NCI-H69 (cell line): ENCODE measurements around the gene ANP32A.
"Not testable (repeated sequence)": the region's sequence is repeated elsewhere in the genome, so short reads cannot be mapped to it uniquely, and the experiment has no call there.

Experiments used
- DNase-seq: peaks from one replicate; lab custom pipeline; 2025; lab: John Stamatoyannopoulos, UW

ANP32A gene

GRCh38 chr15:68781766-68782588 lies 38.7 kb downstream of the ANP32A start:
- no peak for DNase-seq

GRCh38 chr15:68781217-68781616 lies 39.5 kb downstream of the ANP32A start:
- no peak for DNase-seq

- DNase-seq: no peak
These were observed 41.8 kb downstream of the ANP32A start for GRCh38 chr15:68778876-68779275.

GRCh38 chr15:68776477-68777270 lies 44.0 kb downstream of the ANP32A start:
- no peak for DNase-seq

- no peak for DNase-seq
These were observed 44.8 kb downstream of the ANP32A start for GRCh38 chr15:68775671-68776476.

GRCh38 chr15:68775236-68775577 lies 45.5 kb downstream of the ANP32A start:
- DNase-seq: no peak

- DNase-seq: no peak
These were observed 46.0 kb downstream of the ANP32A start for GRCh38 chr15:68774521-68775235.

- no peak for DNase-seq
These were observed 46.6 kb downstream of the ANP32A start for GRCh38 chr15:68774120-68774519.

GRCh38 chr15:68773036-68773435 lies 47.7 kb downstream of the ANP32A start:
- DNase-seq: no peak

- DNase-seq: peak; percentile 22
These were observed 50.5 kb downstream of the ANP32A start for GRCh38 chr15:68770216-68770615.

- DNase-seq: no peak
These were observed 51.0 kb downstream of the ANP32A start for GRCh38 chr15:68769702-68770101.

- DNase-seq: peak; percentile 24
These were observed 52.4 kb downstream of the ANP32A start for GRCh38 chr15:68768321-68768720.

- DNase-seq: no peak
These were observed 52.9 kb downstream of the ANP32A start for GRCh38 chr15:68767833-68768232.

GRCh38 chr15:68765602-68766368 lies 54.9 kb downstream of the ANP32A start:
- peak; percentile 24 for DNase-seq

- no peak for DNase-seq
These were observed 56.6 kb downstream of the ANP32A start for GRCh38 chr15:68764090-68764489.

GRCh38 chr15:68763063-68763462 lies 57.6 kb downstream of the ANP32A start:
- DNase-seq: no peak

GRCh38 chr15:68759982-68760579 lies 60.6 kb downstream of the ANP32A start:
- not testable (repeated sequence) for DNase-seq

- no peak for DNase-seq
These were observed 65.0 kb downstream of the ANP32A start for GRCh38 chr15:68755731-68756130.

- DNase-seq: no peak
These were observed 69.1 kb downstream of the ANP32A start for GRCh38 chr15:68751622-68752021.

- no peak for DNase-seq
These were observed 70.9 kb downstream of the ANP32A start for GRCh38 chr15:68749793-68750192.

- no peak for DNase-seq
These were observed 71.3 kb downstream of the ANP32A start for GRCh38 chr15:68749365-68749764.
